ENCODE results near the gene INPP1. TPM values are rescaled to one million over a fixed set of nuclear protein-coding genes. Genes with fewer than 3 reads are reported as not detected.

Gene INPP1
- total RNA-seq, 2 donors from 2014 or later = 18.6 to 25.9 TPM

DNA sequence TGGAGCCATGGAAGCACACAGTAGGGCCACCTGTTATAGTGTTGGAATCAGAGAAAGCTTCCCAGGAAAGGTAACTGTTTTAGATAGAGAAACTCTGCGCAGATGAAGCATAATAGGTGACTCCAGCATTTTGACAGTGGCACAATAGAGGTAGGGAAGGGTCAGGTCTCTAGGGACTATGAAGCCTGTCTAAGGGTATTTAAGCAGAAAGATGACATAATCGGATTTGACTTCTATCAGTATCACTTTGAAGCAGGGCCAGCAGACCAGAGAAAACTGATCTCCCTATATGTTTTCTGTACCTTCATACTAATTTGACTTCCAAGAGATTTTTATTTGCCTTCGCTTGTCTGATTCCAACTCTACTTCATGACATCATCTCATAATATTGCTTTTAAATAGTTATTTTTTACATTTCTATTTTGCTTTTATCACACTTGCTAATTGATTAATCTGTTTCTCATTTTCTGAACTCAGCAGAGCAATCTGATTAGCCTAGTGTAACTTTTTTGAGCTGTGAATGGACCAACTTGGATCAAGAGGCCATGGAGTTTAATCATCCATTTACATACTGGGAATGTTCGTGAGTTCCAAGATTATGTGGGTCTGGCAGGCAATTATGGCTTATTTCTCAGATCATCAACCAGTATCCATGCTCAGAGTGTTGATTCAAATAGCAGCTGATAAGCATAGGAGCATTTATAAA, 15.4 kb upstream of the INPP1 start:
- no peaks in the 10 kb centered on the region for H3K9me3 ChIP-seq
- no peaks in the 10 kb centered on the region for H3K36me3 ChIP-seq
- H3K27ac ChIP-seq = no peak overlapping the region
- H3K4me1 ChIP-seq = no peaks in the 10 kb centered on the region
- no peak overlapping the region for H3K4me3 ChIP-seq
- DNase-seq (ENCODE audit: low spot score) = no peak
- TF ChIP-seq CTCF (IDR thresholded peaks at IDR 0.05) = no peak
- H3K27me3 ChIP-seq = no peaks in the 10 kb centered on the region

DNA sequence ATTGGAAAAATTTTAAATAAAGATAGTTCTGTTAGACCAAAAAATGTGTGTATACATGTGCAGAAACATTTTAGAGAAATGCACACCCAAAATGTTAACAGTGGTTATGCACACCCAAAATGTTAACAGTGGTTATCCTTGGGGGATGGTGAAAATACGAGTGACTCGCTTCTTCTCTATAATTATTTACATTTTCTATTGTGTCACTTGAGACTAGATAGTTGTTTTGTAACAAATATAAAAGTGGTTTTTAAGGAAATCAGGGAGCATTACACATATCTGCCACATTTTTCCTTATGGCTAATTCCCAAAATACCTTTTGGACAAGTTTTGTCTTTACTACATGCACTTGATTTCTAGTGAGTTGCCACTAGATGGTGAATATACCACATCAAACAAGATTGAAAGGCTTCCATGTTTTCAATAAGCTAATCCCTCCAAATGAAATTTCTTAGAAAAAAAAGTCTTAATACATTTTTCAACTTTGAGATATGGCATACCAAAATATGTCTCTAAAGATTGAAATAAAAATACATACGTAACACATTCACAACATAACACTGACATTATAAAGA, 14.7 kb upstream of the INPP1 start:
- Histone ChIP-seq H3K4me3 (no peak overlapping the region), H3K9me3 (no peaks in the 10 kb centered on the region), H3K4me1 (no peaks in the 10 kb centered on the region), H3K36me3 (no peaks in the 10 kb centered on the region), H3K27me3 (no peaks in the 10 kb centered on the region), H3K27ac (no peak overlapping the region)
- no peak for DNase-seq (ENCODE audit: low spot score)
- TF ChIP-seq CTCF (IDR thresholded peaks at IDR 0.05) = peak in 1 of 2 donors; percentile 44

- Histone ChIP-seq H3K9me3 (no peaks in the 10 kb centered on the region), H3K27ac (peak overlapping the region in 1 of 2 donors; percentile 53), H3K4me1 (peaks cover 0 to 7% of the 10 kb centered on the region in 2 donors), H3K36me3 (no peaks in the 10 kb centered on the region), H3K27me3 (no peaks in the 10 kb centered on the region), H3K4me3 (no peak overlapping the region)
- DNase-seq (ENCODE audit: low spot score) = no peak
- TF ChIP-seq CTCF (IDR thresholded peaks at IDR 0.05) = no peak
Measured at GRCh38 chr2:190333395-190333794, 10.0 kb upstream of the INPP1 start.

DNA sequence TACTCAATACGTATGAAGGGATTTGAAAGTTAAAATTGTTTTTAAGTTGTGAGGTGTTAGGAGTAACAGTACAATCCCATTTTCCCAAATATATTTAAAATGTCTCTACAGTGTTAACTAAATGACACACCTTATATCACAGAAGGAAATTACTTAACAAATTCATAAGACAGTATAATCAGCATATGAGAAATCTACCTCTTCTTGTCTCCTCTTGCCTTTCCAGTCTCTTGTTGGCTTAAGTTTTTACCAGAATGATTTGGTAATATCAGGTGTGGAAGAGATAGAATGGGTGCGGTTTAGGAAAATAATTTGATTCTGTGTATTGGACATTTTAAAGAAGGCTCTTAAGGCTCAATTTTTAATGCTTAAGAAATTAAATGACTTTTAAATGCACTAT, 9.5 kb upstream of the INPP1 start:
- DNase-seq (ENCODE audit: low spot score) = no peak
- Histone ChIP-seq H3K27ac (peak overlapping the region in 1 of 2 donors; percentile 53), H3K27me3 (no peaks in the 10 kb centered on the region), H3K9me3 (no peaks in the 10 kb centered on the region), H3K4me1 (peaks cover 0 to 7% of the 10 kb centered on the region in 2 donors), H3K4me3 (no peak overlapping the region), H3K36me3 (no peaks in the 10 kb centered on the region)
- no peak for TF ChIP-seq CTCF (IDR thresholded peaks at IDR 0.05)

- Histone ChIP-seq H3K9me3 (no peaks in the 10 kb centered on the region), H3K4me3 (no peak overlapping the region), H3K27me3 (no peaks in the 10 kb centered on the region), H3K36me3 (no peaks in the 10 kb centered on the region), H3K27ac (peak overlapping the region in 1 of 2 donors; percentile 53), H3K4me1 (peaks cover 0 to 7% of the 10 kb centered on the region in 2 donors)
- DNase-seq (ENCODE audit: low spot score) = no peak
- TF ChIP-seq CTCF (IDR thresholded peaks at IDR 0.05) = no peak
Measured at GRCh38 chr2:190334479-190335224, 8.7 kb upstream of the INPP1 start.

Measured in right atrium auricular region (tissue), 2 donors.